ENCODE data around the gene CD300C.
"Not testable (repeated sequence)": the region's sequence is repeated elsewhere in the genome, so short reads cannot be mapped to it uniquely, and the experiment has no call there.

CD300C gene

GRCh38 chr17:74545843-74546230, at the start of gene CD300C:
Gene CD300C (minus strand): TSS chr17:74546115. CDS start chr17:74545782, 333 bp downstream.
- no peak for DNase-seq

- DNase-seq, result no peak
These were observed 49.3 kb upstream of the CD300C start for GRCh38 chr17:74595037-74595750.

- DNase-seq, result no peak
These were observed 46.4 kb upstream of the CD300C start, which contains the start of gene CD300LD for GRCh38 chr17:74592087-74592990. Gene CD300LD (minus strand): TSS chr17:74592283. CDS start chr17:74592202, 81 bp downstream.

- DNase-seq, result no peak
These were observed 45.6 kb upstream of the CD300C start for GRCh38 chr17:74591503-74591902.

GRCh38 chr17:74585711-74586110, 39.8 kb upstream of the CD300C start:
- no peak for DNase-seq

- DNase-seq, result no peak
These were observed 38.6 kb upstream of the CD300C start for GRCh38 chr17:74584292-74585060.

- no peak for DNase-seq
These were observed 36.7 kb upstream of the CD300C start for GRCh38 chr17:74582633-74583032.

GRCh38 chr17:74579900-74580299, 34.0 kb upstream of the CD300C start:
- DNase-seq, result no peak

GRCh38 chr17:74578979-74579378, 33.1 kb upstream of the CD300C start:
- DNase-seq, result no peak

GRCh38 chr17:74574489-74575142, 28.7 kb upstream of the CD300C start:
- no peak for DNase-seq

- DNase-seq, result not testable (repeated sequence)
These were observed 27.7 kb upstream of the CD300C start for GRCh38 chr17:74573635-74574034.

GRCh38 chr17:74573169-74573568, 27.3 kb upstream of the CD300C start:
- no peak for DNase-seq

GRCh38 chr17:74571621-74572270, 25.8 kb upstream of the CD300C start:
- no peak for DNase-seq

- DNase-seq, result no peak
These were observed 23.4 kb upstream of the CD300C start for GRCh38 chr17:74569020-74570003.

- no peak for DNase-seq
These were observed 22.4 kb upstream of the CD300C start for GRCh38 chr17:74568106-74568873.

- no peak for DNase-seq
These were observed 21.5 kb upstream of the CD300C start, which contains the start of gene CD300H for GRCh38 chr17:74567397-74567796. Gene CD300H (minus strand): TSS chr17:74567509.

GRCh38 chr17:74566132-74566753, 20.3 kb upstream of the CD300C start:
- no peak for DNase-seq

- DNase-seq, result no peak
These were observed 19.2 kb upstream of the CD300C start for GRCh38 chr17:74565126-74565525.

GRCh38 chr17:74563358-74563757, 17.4 kb upstream of the CD300C start:
- DNase-seq, result no peak
